GM23338 (cell line): ENCODE measurements around the gene PHF8. TPM values are rescaled to one million over a fixed set of nuclear protein-coding genes. Genes with fewer than 3 reads are reported as not detected.

Experiments used
- ATAC-seq: fragments of 200-7000 bp; cut with Tn5 transposase; 3 replicates; pipeline ENCODE4 v1.9.1; 2020
- DNase-seq: peaks from one replicate; pipeline ENCODE4 v3.0.0-alpha.2; 2015; ENCODE audit warnings: low spot score
- H2AFZ ChIP-seq: fragments of 200-600 bp; sonication (generic); 2 replicates; pipeline ENCODE4 v1.8.0; 2016; ENCODE audit warnings: antibody characterized with exemption, mild to moderate bottlenecking, moderate library complexity
- H3F3A ChIP-seq: fragments of 200-600 bp; sonication (generic); replicated peaks from 2 replicates; pipeline ENCODE4 v1.8.0; 2017; ENCODE audit warnings: antibody characterized with exemption, mixed run types, low read depth
- H3K27ac ChIP-seq: fragments of 200-600 bp; sonication (generic); 2 replicates; pipeline ENCODE4 v1.6.1; 2016; ENCODE audit warnings: low read depth
- H3K27me3 ChIP-seq: fragments of 200-600 bp; sonication (generic); 2 replicates; pipeline ENCODE4 v1.8.0; 2016; ENCODE audit warnings: mild to moderate bottlenecking, mixed run types, moderate library complexity; ENCODE audit not compliant: insufficient read depth
- H3K36me3 ChIP-seq: fragments of 200-600 bp; sonication (generic); 2 replicates; pipeline ENCODE4 v1.8.0; 2016; ENCODE audit warnings: mild to moderate bottlenecking; ENCODE audit not compliant: insufficient read depth
- H3K4me1 ChIP-seq: fragments of 200-600 bp; sonication (generic); 2 replicates; pipeline ENCODE4 v1.8.0; 2016; ENCODE audit warnings: mild to moderate bottlenecking, moderate library complexity; ENCODE audit not compliant: insufficient read depth
- H3K4me2 ChIP-seq: fragments of 200-600 bp; sonication (generic); 2 replicates; pipeline ENCODE4 v1.7.1; 2017; ENCODE audit warnings: mixed run types
- H3K4me3 ChIP-seq: fragments of 200-600 bp; sonication (generic); 2 replicates; pipeline ENCODE4 v1.6.1; 2016; ENCODE audit warnings: mixed run types
- H3K79me2 ChIP-seq: fragments of 200-600 bp; sonication (generic); replicated peaks from 2 replicates; pipeline ENCODE4 v1.8.0; 2017; ENCODE audit warnings: mild to moderate bottlenecking; ENCODE audit not compliant: insufficient read depth
- H3K9me2 ChIP-seq: fragments of 200-600 bp; sonication (generic); 2 replicates; pipeline ENCODE4 v1.8.0; 2017; ENCODE audit not compliant: insufficient read depth
- H4K20me1 ChIP-seq: fragments of 200-600 bp; sonication (generic); replicated peaks from 2 replicates; pipeline ENCODE4 v1.8.0; 2017; ENCODE audit warnings: mild to moderate bottlenecking; ENCODE audit not compliant: insufficient read depth
- H3K27ac Mint-ChIP-seq: 2 replicates; pipeline ENCODE4 v1.8.0; 2020; ENCODE audit warnings: inconsistent platforms, mild to moderate bottlenecking, moderate library complexity, mixed read lengths
- H3K27me3 Mint-ChIP-seq: 3 replicates; pipeline ENCODE4 v1.8.0; 2022; ENCODE audit warnings: low read depth, mild to moderate bottlenecking, moderate library complexity, mixed read lengths, inconsistent platforms; ENCODE audit not compliant: insufficient read depth, poor library complexity
- H3K36me3 Mint-ChIP-seq: 3 replicates; pipeline ENCODE4 v1.8.0; 2021; ENCODE audit warnings: low read depth, mild to moderate bottlenecking, inconsistent platforms, moderate library complexity, mixed read lengths
- H3K4me1 Mint-ChIP-seq: 3 replicates; pipeline ENCODE4 v1.8.0; 2020; ENCODE audit warnings: mild to moderate bottlenecking, inconsistent platforms, mixed read lengths
- H3K4me3 Mint-ChIP-seq: 3 replicates; pipeline ENCODE4 v1.8.0; 2021; ENCODE audit warnings: moderate library complexity, mild to moderate bottlenecking, inconsistent platforms, mixed read lengths
- H3K9me3 Mint-ChIP-seq: 3 replicates; pipeline ENCODE4 v1.8.0; 2020; ENCODE audit warnings: moderate library complexity, mild to moderate bottlenecking, inconsistent platforms, mixed read lengths
- CREB1 ChIP-seq: fragments of 250-450 bp; sonication (Bioruptor Pico); IDR thresholded peaks from 2 replicates; pipeline ENCODE4 v1.5.0; 2020; ENCODE audit warnings: low read depth, mild to moderate bottlenecking, moderate library complexity
- CTCF ChIP-seq, 2 experiments: fragments of 200-600 bp in 1 of 2; sonication (generic) in 1 of 2; conservative IDR thresholded peaks; 2 replicates each; pipeline versions ENCODE4 v1.5.1 to v1.6.1; 2016 to 2017; ENCODE audit warnings: antibody characterized with exemption in 2 of 2, low read depth in 2 of 2, mild to moderate bottlenecking in 2 of 2, moderate library complexity in 1 of 2
- ETS1 ChIP-seq: IDR thresholded peaks from 2 replicates; pipeline ENCODE4 v1.6.1; 2016; ENCODE audit warnings: antibody characterized with exemption
- EZH2 ChIP-seq: fragments of 200-600 bp; sonication (generic); IDR thresholded peaks from one replicate; pipeline ENCODE4 v1.8.0; 2017; ENCODE audit warnings: antibody characterized with exemption, mild to moderate bottlenecking, low read depth; ENCODE audit not compliant: unreplicated experiment
- EZH2phosphoT487 ChIP-seq: fragments of 200-600 bp; sonication (generic); IDR thresholded peaks from one replicate; pipeline ENCODE4 v1.8.1; 2018; ENCODE audit warnings: antibody characterized with exemption; ENCODE audit not compliant: unreplicated experiment
- JUNB ChIP-seq: IDR thresholded peaks from one replicate; pipeline ENCODE4 v1.6.1; 2016; ENCODE audit warnings: antibody characterized with exemption; ENCODE audit not compliant: unreplicated experiment
- NANOG ChIP-seq: IDR thresholded peaks from 2 replicates; pipeline ENCODE4 v1.6.1; 2016; ENCODE audit warnings: antibody characterized with exemption, borderline replicate concordance
- POLR2AphosphoS5 ChIP-seq: IDR thresholded peaks from 2 replicates; pipeline ENCODE4 v1.6.1; 2016; ENCODE audit warnings: antibody characterized with exemption, low read depth
- ZNF114 ChIP-seq: fragments of 250-450 bp; sonication (Bioruptor Pico); IDR thresholded peaks from 2 replicates; pipeline ENCODE4 v1.5.0; 2020; ENCODE audit warnings: mild to moderate bottlenecking, moderate library complexity
- ZNF331 ChIP-seq: fragments of 250-450 bp; sonication (Bioruptor Pico); IDR thresholded peaks from 2 replicates; pipeline ENCODE4 v1.5.0; 2020; ENCODE audit warnings: low read depth, mild to moderate bottlenecking, moderate library complexity
- polyA plus RNA-seq: library from polyadenylated mRNA; unstranded; fragments of >200 nt; fragmentation: Nextera tagmentation; extraction: Ambion mirVana; gene quantifications from 2 replicates; pipeline ENCODE4 v1.2.1, GENCODE V29; 2016
- total RNA-seq: library from RNA; depleted of rRNA; stranded (reverse); fragments of >200 nt; shearing (Covaris generic); gene quantifications from 2 replicates; pipeline ENCODE4 v1.2.3, GENCODE V29; 2014
- TF ChIP-seq, protein P1 (sequence below): IDR thresholded peaks from one replicate; pipeline ENCODE4 v1.6.1; 2018; ENCODE audit warnings: antibody characterized with exemption; ENCODE audit not compliant: unreplicated experiment

Gene PHF8
- total and polyA plus RNA-seq, 2 experiments from 2014 or later = 12.8 to 30.6 TPM

GRCh38 chrX:54030329-54030728, 13.9 kb downstream of the PHF8 start (continued):
- TF ChIP-seq EZH2phosphoT487 = no peak

GRCh38 chrX:54029529-54030143, 14.6 kb downstream of the PHF8 start:
- no peak overlapping the region for H3K4me2 ChIP-seq
- no peak overlapping the region for H2AFZ ChIP-seq
- no peak overlapping the region for H3K4me3 ChIP-seq
- Mint-ChIP-seq H3K27ac (no peak overlapping the region), H3K36me3 (peaks cover 31% of the 10 kb centered on the region; the same call in 2 of the 3 replicates), H3K27me3 (no peaks in the 10 kb centered on the region), H3K4me1 (peaks cover 4% of the 10 kb centered on the region; the same call in 2 of the 3 replicates), H3K9me3 (no peaks in the 10 kb centered on the region), H3K4me3 (no peak overlapping the region)
- H3K79me2 ChIP-seq = no peaks in the 10 kb centered on the region
- ATAC-seq = no peak
- TF ChIP-seq POLR2AphosphoS5 (no peak), ZNF114 (CRISPR knock-in tag) (no peak), ZNF331 (CRISPR knock-in tag) (no peak)
- H3K27me3 ChIP-seq = no peaks in the 10 kb centered on the region
- H4K20me1 ChIP-seq = no peaks in the 10 kb centered on the region
- DNase-seq = no peak
- no peaks in the 10 kb centered on the region for H3K36me3 ChIP-seq
- H3K4me1 ChIP-seq = no peaks in the 10 kb centered on the region
- H3K27ac ChIP-seq = no peak overlapping the region
- no peaks in the 10 kb centered on the region for H3F3A ChIP-seq
- H3K9me2 ChIP-seq = no peaks in the 10 kb centered on the region

- Histone ChIP-seq H3F3A (no peaks in the 10 kb centered on the region), H3K4me3 (no peak overlapping the region), H3K9me2 (no peaks in the 10 kb centered on the region), H3K27ac (no peak overlapping the region), H3K4me1 (no peaks in the 10 kb centered on the region), H3K79me2 (no peaks in the 10 kb centered on the region), H3K27me3 (no peaks in the 10 kb centered on the region), H2AFZ (no peak overlapping the region), H3K4me2 (no peak overlapping the region), H3K36me3 (no peaks in the 10 kb centered on the region), H4K20me1 (no peaks in the 10 kb centered on the region)
- Mint-ChIP-seq H3K36me3 (peaks cover 29% of the 10 kb centered on the region; the same call in 2 of the 3 replicates), H3K9me3 (no peaks in the 10 kb centered on the region), H3K27ac (no peak overlapping the region), H3K4me1 (no peaks in the 10 kb centered on the region), H3K27me3 (no peaks in the 10 kb centered on the region), H3K4me3 (no peak overlapping the region)
- no peak for DNase-seq
- ATAC-seq = no peak
- TF ChIP-seq JUNB (no peak), POLR2AphosphoS5 (no peak), NANOG (no peak), CREB1 (CRISPR knock-in tag) (no peak), EZH2 (no peak), EZH2phosphoT487 (no peak), CTCF (conservative IDR thresholded peaks at IDR 0.05; ENCODE audit: low read depth in 2 of 2) (no peak), ETS1 (no peak), ZNF114 (CRISPR knock-in tag) (no peak), ZNF331 (CRISPR knock-in tag) (no peak)
- TF ChIP-seq, protein P1, sequence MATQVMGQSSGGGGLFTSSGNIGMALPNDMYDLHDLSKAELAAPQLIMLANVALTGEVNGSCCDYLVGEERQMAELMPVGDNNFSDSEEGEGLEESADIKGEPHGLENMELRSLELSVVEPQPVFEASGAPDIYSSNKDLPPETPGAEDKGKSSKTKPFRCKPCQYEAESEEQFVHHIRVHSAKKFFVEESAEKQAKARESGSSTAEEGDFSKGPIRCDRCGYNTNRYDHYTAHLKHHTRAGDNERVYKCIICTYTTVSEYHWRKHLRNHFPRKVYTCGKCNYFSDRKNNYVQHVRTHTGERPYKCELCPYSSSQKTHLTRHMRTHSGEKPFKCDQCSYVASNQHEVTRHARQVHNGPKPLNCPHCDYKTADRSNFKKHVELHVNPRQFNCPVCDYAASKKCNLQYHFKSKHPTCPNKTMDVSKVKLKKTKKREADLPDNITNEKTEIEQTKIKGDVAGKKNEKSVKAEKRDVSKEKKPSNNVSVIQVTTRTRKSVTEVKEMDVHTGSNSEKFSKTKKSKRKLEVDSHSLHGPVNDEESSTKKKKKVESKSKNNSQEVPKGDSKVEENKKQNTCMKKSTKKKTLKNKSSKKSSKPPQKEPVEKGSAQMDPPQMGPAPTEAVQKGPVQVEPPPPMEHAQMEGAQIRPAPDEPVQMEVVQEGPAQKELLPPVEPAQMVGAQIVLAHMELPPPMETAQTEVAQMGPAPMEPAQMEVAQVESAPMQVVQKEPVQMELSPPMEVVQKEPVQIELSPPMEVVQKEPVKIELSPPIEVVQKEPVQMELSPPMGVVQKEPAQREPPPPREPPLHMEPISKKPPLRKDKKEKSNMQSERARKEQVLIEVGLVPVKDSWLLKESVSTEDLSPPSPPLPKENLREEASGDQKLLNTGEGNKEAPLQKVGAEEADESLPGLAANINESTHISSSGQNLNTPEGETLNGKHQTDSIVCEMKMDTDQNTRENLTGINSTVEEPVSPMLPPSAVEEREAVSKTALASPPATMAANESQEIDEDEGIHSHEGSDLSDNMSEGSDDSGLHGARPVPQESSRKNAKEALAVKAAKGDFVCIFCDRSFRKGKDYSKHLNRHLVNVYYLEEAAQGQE = no peak
Observed at GRCh38 chrX:54024350-54024749, 19.9 kb downstream of the PHF8 start.
